ENCODE data around the gene DMRTB1.

DNA sequence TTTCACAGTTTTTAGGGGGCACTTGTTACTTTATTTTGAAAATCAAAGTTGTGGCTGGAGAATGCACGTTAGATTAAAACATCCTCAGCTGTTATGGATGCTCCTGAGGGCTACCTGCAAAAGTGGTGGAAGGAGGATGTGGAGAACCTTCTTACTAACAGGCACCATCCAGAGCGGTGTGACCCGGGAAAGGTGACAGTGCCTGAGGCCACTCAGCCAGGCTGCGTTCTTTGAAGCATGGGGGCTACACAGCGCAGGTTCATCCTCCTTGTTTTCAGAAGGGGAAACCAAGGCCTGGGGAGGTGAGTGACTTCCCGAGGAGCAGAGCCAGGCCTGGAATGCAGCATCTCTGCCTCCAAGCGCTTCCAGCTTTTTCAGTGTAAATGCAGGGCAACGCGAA, 24.0 kb downstream of the DMRTB1 start:
- no peak for TF ChIP-seq POLR2AphosphoS5 (IDR thresholded peaks at IDR 0.05; ENCODE audit: low read depth, low read length)
- TF ChIP-seq, protein P1, sequence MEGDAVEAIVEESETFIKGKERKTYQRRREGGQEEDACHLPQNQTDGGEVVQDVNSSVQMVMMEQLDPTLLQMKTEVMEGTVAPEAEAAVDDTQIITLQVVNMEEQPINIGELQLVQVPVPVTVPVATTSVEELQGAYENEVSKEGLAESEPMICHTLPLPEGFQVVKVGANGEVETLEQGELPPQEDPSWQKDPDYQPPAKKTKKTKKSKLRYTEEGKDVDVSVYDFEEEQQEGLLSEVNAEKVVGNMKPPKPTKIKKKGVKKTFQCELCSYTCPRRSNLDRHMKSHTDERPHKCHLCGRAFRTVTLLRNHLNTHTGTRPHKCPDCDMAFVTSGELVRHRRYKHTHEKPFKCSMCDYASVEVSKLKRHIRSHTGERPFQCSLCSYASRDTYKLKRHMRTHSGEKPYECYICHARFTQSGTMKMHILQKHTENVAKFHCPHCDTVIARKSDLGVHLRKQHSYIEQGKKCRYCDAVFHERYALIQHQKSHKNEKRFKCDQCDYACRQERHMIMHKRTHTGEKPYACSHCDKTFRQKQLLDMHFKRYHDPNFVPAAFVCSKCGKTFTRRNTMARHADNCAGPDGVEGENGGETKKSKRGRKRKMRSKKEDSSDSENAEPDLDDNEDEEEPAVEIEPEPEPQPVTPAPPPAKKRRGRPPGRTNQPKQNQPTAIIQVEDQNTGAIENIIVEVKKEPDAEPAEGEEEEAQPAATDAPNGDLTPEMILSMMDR (IDR thresholded peaks at IDR 0.05), result no peak
- TF ChIP-seq, protein P2, sequence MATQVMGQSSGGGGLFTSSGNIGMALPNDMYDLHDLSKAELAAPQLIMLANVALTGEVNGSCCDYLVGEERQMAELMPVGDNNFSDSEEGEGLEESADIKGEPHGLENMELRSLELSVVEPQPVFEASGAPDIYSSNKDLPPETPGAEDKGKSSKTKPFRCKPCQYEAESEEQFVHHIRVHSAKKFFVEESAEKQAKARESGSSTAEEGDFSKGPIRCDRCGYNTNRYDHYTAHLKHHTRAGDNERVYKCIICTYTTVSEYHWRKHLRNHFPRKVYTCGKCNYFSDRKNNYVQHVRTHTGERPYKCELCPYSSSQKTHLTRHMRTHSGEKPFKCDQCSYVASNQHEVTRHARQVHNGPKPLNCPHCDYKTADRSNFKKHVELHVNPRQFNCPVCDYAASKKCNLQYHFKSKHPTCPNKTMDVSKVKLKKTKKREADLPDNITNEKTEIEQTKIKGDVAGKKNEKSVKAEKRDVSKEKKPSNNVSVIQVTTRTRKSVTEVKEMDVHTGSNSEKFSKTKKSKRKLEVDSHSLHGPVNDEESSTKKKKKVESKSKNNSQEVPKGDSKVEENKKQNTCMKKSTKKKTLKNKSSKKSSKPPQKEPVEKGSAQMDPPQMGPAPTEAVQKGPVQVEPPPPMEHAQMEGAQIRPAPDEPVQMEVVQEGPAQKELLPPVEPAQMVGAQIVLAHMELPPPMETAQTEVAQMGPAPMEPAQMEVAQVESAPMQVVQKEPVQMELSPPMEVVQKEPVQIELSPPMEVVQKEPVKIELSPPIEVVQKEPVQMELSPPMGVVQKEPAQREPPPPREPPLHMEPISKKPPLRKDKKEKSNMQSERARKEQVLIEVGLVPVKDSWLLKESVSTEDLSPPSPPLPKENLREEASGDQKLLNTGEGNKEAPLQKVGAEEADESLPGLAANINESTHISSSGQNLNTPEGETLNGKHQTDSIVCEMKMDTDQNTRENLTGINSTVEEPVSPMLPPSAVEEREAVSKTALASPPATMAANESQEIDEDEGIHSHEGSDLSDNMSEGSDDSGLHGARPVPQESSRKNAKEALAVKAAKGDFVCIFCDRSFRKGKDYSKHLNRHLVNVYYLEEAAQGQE (IDR thresholded peaks at IDR 0.05; ENCODE audit: insufficient read depth in 1 of 2, low read depth in 2 of 2, low read length in 1 of 2), result no peak
- no peak for TF ChIP-seq SIN3A (IDR thresholded peaks at IDR 0.05; ENCODE audit: borderline replicate concordance, insufficient read depth, low read depth, low read length)
- no peak for TF ChIP-seq TCF7L2 (IDR thresholded peaks at IDR 0.05; ENCODE audit: low read depth, low read length)
